K562 (cell line): ENCODE results near the gene RECQL5. TPM values are rescaled to one million over a fixed set of nuclear protein-coding genes. Genes with fewer than 3 reads are reported as not detected.

Source experiments
- ATAC-seq: fragments of 200-7000 bp; cut with Tn5 transposase; 3 replicates; pipeline ENCODE4 v1.9.1; 2020; ENCODE audit warnings: moderate library complexity
- BruUV-seq: library from RNA; stranded (reverse); fragments of 400-500 nt; replicated peaks from 2 replicates; lab custom pipeline; 2021; lab: Mats Ljungman, UMichigan
- CTCF ChIA-PET: fragments of 300-600 bp; formaldehyde crosslinking; extraction: SDS; loops from one replicate; lab custom pipeline; 2021; ENCODE audit warnings: low intra/inter-chr PET ratio; lab: Yijun Ruan, JAX
- POLR2A ChIA-PET: fragments of 300-600, 350-650 bp; sonication (Branson Sonifier 250); formaldehyde crosslinking; extraction: SDS; loops from one replicate; lab custom pipeline; 2021; ENCODE audit warnings: antibody characterized with exemption, inconsistent platforms; lab: Yijun Ruan, JAX
- DNase-seq, 4 experiments: peaks; one replicate each; pipeline versions ENCODE4 v3.0.0 to v3.0.0-alpha.2; 2011 to 2018; ENCODE audit warnings: low spot score in 3 of 4, mixed read lengths in 3 of 4; ENCODE audit errors: extremely low read depth in 1 of 4
- FAIRE-seq: peaks from 2 replicates; lab custom pipeline; 2011; peaks lifted over from hg19 to GRCh38; lab: Jason Lieb, UNC
- H2AFZ ChIP-seq: 2 replicates; pipeline ENCODE4 v1.6.0; 2011; ENCODE audit warnings: low read depth, low read length, control low read depth, inconsistent platforms
- H3K27ac ChIP-seq: fragments of 200-600 bp; 3 replicates; pipeline ENCODE4 v1.8.0; 2011; ENCODE audit warnings: low read depth, mild to moderate bottlenecking, control low read depth, inconsistent platforms, low read length, moderate library complexity, mixed read lengths; ENCODE audit errors: extremely low read depth
- H3K27me3 ChIP-seq, 2 experiments: fragments of 300-600 bp in 1 of 2; 2 replicates in 1 of 2; 3 replicates in 1 of 2; pipeline versions ENCODE4 v1.6.0 to v1.8.0; 2011; ENCODE audit warnings: inconsistent platforms in 2 of 2, low read length in 2 of 2, mild to moderate bottlenecking in 1 of 2, mixed read lengths in 1 of 2, moderate library complexity in 1 of 2; ENCODE audit not compliant: control insufficient read depth in 2 of 2, insufficient read depth in 2 of 2
- H3K36me3 ChIP-seq: fragments of 300-600 bp; 3 replicates; pipeline ENCODE4 v1.8.0; 2011; ENCODE audit warnings: mild to moderate bottlenecking, low read length, inconsistent platforms; ENCODE audit not compliant: control insufficient read depth, insufficient read depth
- H3K4me1 ChIP-seq, 2 experiments: fragments of 200-600 bp in 1 of 2; replicated peaks in 1 of 2; 2 replicates in 1 of 2; 3 replicates in 1 of 2; pipeline versions ENCODE4 v1.5.1 to v1.8.0; 2011; ENCODE audit warnings: inconsistent platforms in 2 of 2, low read length in 2 of 2, mild to moderate bottlenecking in 1 of 2, mixed read lengths in 1 of 2, moderate library complexity in 1 of 2; ENCODE audit not compliant: control insufficient read depth in 2 of 2, insufficient read depth in 2 of 2
- H3K4me2 ChIP-seq: 2 replicates; pipeline ENCODE4 v1.6.1; 2011; ENCODE audit warnings: low read length, control low read depth, inconsistent platforms, mixed read lengths; ENCODE audit not compliant: insufficient read depth
- H3K4me3 ChIP-seq: fragments of 200-600 bp; sonication (generic), shearing (Covaris generic); 2 replicates; pipeline ENCODE4 v1.5.1; 2016; ENCODE audit warnings: control low read depth, inconsistent platforms
- H3K79me2 ChIP-seq: fragments of 200-600 bp; 3 replicates; pipeline ENCODE4 v1.8.0; 2011; ENCODE audit warnings: low read length, inconsistent platforms; ENCODE audit not compliant: control insufficient read depth, insufficient read depth
- H3K9ac ChIP-seq, 2 experiments: 2 replicates each; pipeline versions ENCODE4 v1.6.0 to v1.6.1; 2011; ENCODE audit warnings: low read depth in 2 of 2, low read length in 2 of 2, control low read depth in 1 of 2, inconsistent platforms in 1 of 2, mild to moderate bottlenecking in 1 of 2, mixed read lengths in 1 of 2; ENCODE audit not compliant: insufficient read depth in 1 of 2
- H3K9me1 ChIP-seq: one replicate; pipeline ENCODE4 v1.6.0; 2011; ENCODE audit warnings: inconsistent platforms, mild to moderate bottlenecking, low read length, moderate library complexity; ENCODE audit not compliant: control insufficient read depth, insufficient read depth
- H3K9me3 ChIP-seq: replicated peaks from 2 replicates; pipeline ENCODE4 v1.5.1; 2011; ENCODE audit warnings: low read depth, low read length, inconsistent platforms; ENCODE audit not compliant: control insufficient read depth, insufficient read depth
- H4K20me1 ChIP-seq: replicated peaks from 2 replicates; pipeline ENCODE4 v1.6.1; 2011; ENCODE audit warnings: low read length, inconsistent platforms, mixed read lengths; ENCODE audit not compliant: control insufficient read depth, insufficient read depth
- CHCHD3 ChIP-seq: fragments of 250-450 bp; sonication (Bioruptor Pico); IDR thresholded peaks from 2 replicates; pipeline ENCODE4 v2.1.2; 2022; ENCODE audit warnings: mild to moderate bottlenecking
- DDX20 ChIP-seq: fragments of 450-650 bp; IDR thresholded peaks from 2 replicates; pipeline ENCODE4 v1.6.1; 2016; ENCODE audit warnings: missing genetic modification characterization, low read depth, mild to moderate bottlenecking, missing compliant biosample characterization, moderate library complexity
- ID3 ChIP-seq, 2 experiments: fragments of 250-450 bp in 1 of 2; fragments of 450-650 bp in 1 of 2; sonication (Bioruptor Pico) in 1 of 2; IDR thresholded peaks; 2 replicates each; pipeline versions ENCODE4 v1.6.1 to v1.8.0; 2016 to 2021; ENCODE audit warnings: mild to moderate bottlenecking in 2 of 2, moderate library complexity in 2 of 2, missing compliant biosample characterization in 1 of 2, missing genetic modification characterization in 1 of 2
- RERE ChIP-seq: sonication (generic); formaldehyde crosslinking; IDR thresholded peaks from 2 replicates; pipeline ENCODE4 v1.8.0; 2023; ENCODE audit warnings: missing genetic modification reagents, mild to moderate bottlenecking, borderline replicate concordance
- SPI1 ChIP-seq: IDR thresholded peaks from 2 replicates; pipeline ENCODE4 v1.6.1; 2011; ENCODE audit warnings: low read depth, low read length, control low read depth, borderline replicate concordance
- SRSF1 ChIP-seq: fragments of 200-400 bp; formaldehyde crosslinking; IDR thresholded peaks from 2 replicates; pipeline ENCODE4 v1.6.1; 2017; ENCODE audit warnings: mild to moderate bottlenecking, low read depth, low read length, moderate library complexity
- TAF9B ChIP-seq: fragments of 450-650 bp; IDR thresholded peaks from 2 replicates; pipeline ENCODE4 v1.6.1; 2018; ENCODE audit warnings: mild to moderate bottlenecking; ENCODE audit not compliant: partially characterized antibody
- ZNF124 ChIP-seq: sonication (generic); formaldehyde crosslinking; IDR thresholded peaks from 2 replicates; pipeline ENCODE4 v1.8.1; 2022; ENCODE audit warnings: missing genetic modification reagents
- WGBS: fragments of 100-300 bp; shearing (Covaris generic); methylation state at CpG from one replicate; pipeline ENCODE4 v1.1.6; 2016; ENCODE audit warnings: low coverage, mixed read lengths; ENCODE audit not compliant: insufficient coverage; ENCODE audit errors: missing lambda C conversion rate; 5-methylcytosine and 5-hydroxymethylcytosine counted together
- in situ Hi-C: fragments of 300-500 bp; cut with MboI; formaldehyde crosslinking; loops from 4 replicates; pipeline ENCODE4 v1.15.0; 2018; ENCODE audit warnings: inconsistent platforms, mixed read lengths
- intact Hi-C: fragments of 100-400 bp; cut with micrococcal nuclease; formaldehyde crosslinking; loops from 2 replicates; pipeline ENCODE4 v1.14.2; 2022
- polyA plus RNA-seq, 8 experiments: library from polyadenylated mRNA; depleted of rRNA in 4 of 8; stranded (reverse) in 5 of 8; unstranded in 3 of 8; fragments of >200 nt; fragmentation: Nextera tagmentation in 2 of 8; fragmentation: Illumina TruSeq in 1 of 8; extraction: Ambion mirVana in 2 of 8; extraction: Trizol in 1 of 8; gene quantifications; 2 replicates each; pipeline versions ENCODE4 v1.2.1 to v1.2.3, GENCODE V29; 2011 to 2014; ENCODE audit warnings: inconsistent platforms in 1 of 8, missing spikeins in 1 of 8
- total RNA-seq, 7 experiments: library from RNA; depleted of rRNA in 6 of 7; stranded (reverse); fragments of >200 nt in 6 of 7; fragmentation: Illumina TruSeq in 2 of 7; extraction: Trizol in 2 of 7; gene quantifications; 2 replicates each; pipeline versions ENCODE4 v1.2.1 to v1.2.3, GENCODE V29; 2011 to 2021; ENCODE audit warnings: low replicate concordance in 1 of 7

RECQL5 gene
- total and polyA plus RNA-seq, 9 of the 15 experiments (the other 6 are each of a cell fraction or from before 2014, with no cell fraction given), result 4.1 to 34.8 (median 16.4) TPM

GRCh38 chr17:75664099-75664549 lies 2.8 kb downstream of the RECQL5 start:
- intact Hi-C loops, result no loop called here
- no peak overlapping the region for H2AFZ ChIP-seq
- no peak overlapping the region for H3K4me3 ChIP-seq
- no peak overlapping the region for H3K27ac ChIP-seq
- no peaks in the 10 kb centered on the region for H3K9me1 ChIP-seq
- H3K79me2 ChIP-seq, result peaks cover 35% of the 10 kb centered on the region
- DNase-seq (no peak), FAIRE-seq (no peak), ATAC-seq (no peak)
- 91% methylated on average over 2 of the region's 3 CpGs for WGBS
- no peaks in the 10 kb centered on the region for H3K9me3 ChIP-seq
- H4K20me1 ChIP-seq, result no peaks in the 10 kb centered on the region
- H3K27me3 ChIP-seq, result no peaks in the 10 kb centered on the region
- H3K4me2 ChIP-seq, result no peak overlapping the region
- in situ Hi-C loops, result no loop called here
- BruUV-seq, result no TSS peak
- peaks cover 46% of the 10 kb centered on the region for H3K36me3 ChIP-seq
- ChIA-PET POLR2A (no interaction called here), CTCF (no interaction called here)
- H3K4me1 ChIP-seq, result peaks cover 3 to 13% of the 10 kb centered on the region in 2 experiments; a peak in 4 of 5 replicates
- H3K9ac ChIP-seq, result no peak overlapping the region
- TF ChIP-seq SPI1 (0 out of 2 replicates have a peak, but pooled peaks have one; percentile 49), DDX20 (tag) (no peak), CHCHD3 (CRISPR knock-in tag) (no peak)
- TF ChIP-seq, all 486 proteins: peak for 1

- peaks cover 35% of the 10 kb centered on the region for H3K36me3 ChIP-seq
- in situ Hi-C loops (no loop called here), intact Hi-C loops (no loop called here)
- ATAC-seq (no peak), DNase-seq (no peak), FAIRE-seq (no peak)
- no peak overlapping the region for H3K4me2 ChIP-seq
- no peak overlapping the region for H3K4me3 ChIP-seq
- H3K9me3 ChIP-seq, result no peaks in the 10 kb centered on the region
- 98% methylated on average over 9 of the region's 9 CpGs for WGBS
- POLR2A ChIA-PET, result interaction anchor here (0.7 kb wide), 1 partner anchor 162 kb away, joined by 3 read pairs; no protein-coding TSS in a partner anchor
- CTCF ChIA-PET, result no interaction called here
- H3K27ac ChIP-seq, result no peak overlapping the region
- H4K20me1 ChIP-seq, result no peaks in the 10 kb centered on the region
- no TSS peak for BruUV-seq
- H3K4me1 ChIP-seq, result peaks cover 3 to 5% of the 10 kb centered on the region in 2 experiments; a peak in 4 of 5 replicates
- H3K9me1 ChIP-seq, result no peaks in the 10 kb centered on the region
- H3K27me3 ChIP-seq, result no peaks in the 10 kb centered on the region
- H3K79me2 ChIP-seq, result peaks cover 19% of the 10 kb centered on the region
- no peak overlapping the region for H2AFZ ChIP-seq
- H3K9ac ChIP-seq, result peak overlapping the region in 1 of 2 experiments; percentile 20; a peak in 1 of 4 replicates
- TF ChIP-seq RERE (CRISPR knock-in tag) (no peak), ID3 (CRISPR knock-in tag; IDR thresholded peaks at IDR 0.05) (no peak), ID3 (tag; IDR thresholded peaks at IDR 0.05) (no peak), TAF9B (no peak), ZNF124 (CRISPR knock-in tag) (no peak), SRSF1 (no peak)
Measured at GRCh38 chr17:75662511-75662910, 4.4 kb downstream of the RECQL5 start.
